Naive thymus-derived CD8-positive, alpha-beta T cell (primary cell): ENCODE measurements around the gene SULT1A1. TPM values are rescaled to one million over a fixed set of nuclear protein-coding genes. Genes with fewer than 3 reads are reported as not detected.
"Not testable (repeated sequence)": the region's sequence is repeated elsewhere in the genome, so short reads cannot be mapped to it uniquely, and the experiment has no call there.

ENCODE experiments used
- ATAC-seq, 2 donors: fragments of 150-1000 bp; cut with Tn5 transposase in 1 of 2; sonication (Bioruptor Pico), chemical (Tn5 transposase) in 1 of 2; 1 replicate in 1 of 2; 2 replicates in 1 of 2; pipeline ENCODE4 v1.10.0; 2021; ENCODE audit warnings: mild to moderate bottlenecking in 2 of 2, moderate library complexity in 2 of 2
- POLR2A ChIA-PET: fragments of 350-600 bp; sonication (Branson Sonifier 250); formaldehyde crosslinking; loops from one replicate; lab custom pipeline; 2021; ENCODE audit warnings: antibody characterized with exemption; lab: Charles Lee
- DNase-seq, 10 donors: peaks; one replicate each; pipeline versions ENCODE4 v3.0.0 to v3.0.0-alpha.2; 2020 to 2022
- H3K27ac Mint-ChIP-seq, 10 donors: one replicate each; pipeline ENCODE4 v1.8.0; 2020 to 2022; ENCODE audit warnings: mild to moderate bottlenecking in 10 of 10, mixed read lengths in 10 of 10, moderate library complexity in 4 of 10, inconsistent platforms in 1 of 10
- H3K27me3 Mint-ChIP-seq, 5 donors: one replicate each; pipeline ENCODE4 v1.8.0; 2021 to 2022; ENCODE audit warnings: mixed read lengths in 5 of 5
- H3K36me3 Mint-ChIP-seq, 3 donors: one replicate each; pipeline ENCODE4 v1.8.0; 2020 to 2022; ENCODE audit warnings: mixed read lengths in 3 of 3, mild to moderate bottlenecking in 2 of 3, inconsistent platforms in 1 of 3
- H3K4me1 Mint-ChIP-seq, 4 donors: one replicate each; pipeline ENCODE4 v1.8.0; 2021 to 2022; ENCODE audit warnings: mixed read lengths in 4 of 4
- H3K4me3 Mint-ChIP-seq, 10 donors: one replicate each; pipeline ENCODE4 v1.8.0; 2020 to 2022; ENCODE audit warnings: mild to moderate bottlenecking in 10 of 10, mixed read lengths in 10 of 10, moderate library complexity in 6 of 10, inconsistent platforms in 1 of 10
- H3K9me3 Mint-ChIP-seq, 9 donors: one replicate each; pipeline ENCODE4 v1.8.0; 2020 to 2022; ENCODE audit warnings: mixed read lengths in 9 of 9, mild to moderate bottlenecking in 3 of 9, inconsistent platforms in 1 of 9, moderate library complexity in 1 of 9
- polyA plus RNA-seq, 3 donors: library from polyadenylated mRNA; unstranded; fragments of 300-500 nt; fragmentation: Illumina TruSeq; gene quantifications; one replicate each; pipeline ENCODE4 v1.2.3, GENCODE V29; 2021
- total RNA-seq, 8 experiments: library from RNA in 2 of 8; stranded (reverse) in 2 of 8; gene quantifications; one replicate each; pipeline ENCODE4 v1.2.3 and lab custom pipeline; 2021 to 2026

Gene SULT1A1
- total and polyA plus RNA-seq, 5 experiments from 2014 or later, result 3.3 to 20.9 (median 12.6) TPM

DNA sequence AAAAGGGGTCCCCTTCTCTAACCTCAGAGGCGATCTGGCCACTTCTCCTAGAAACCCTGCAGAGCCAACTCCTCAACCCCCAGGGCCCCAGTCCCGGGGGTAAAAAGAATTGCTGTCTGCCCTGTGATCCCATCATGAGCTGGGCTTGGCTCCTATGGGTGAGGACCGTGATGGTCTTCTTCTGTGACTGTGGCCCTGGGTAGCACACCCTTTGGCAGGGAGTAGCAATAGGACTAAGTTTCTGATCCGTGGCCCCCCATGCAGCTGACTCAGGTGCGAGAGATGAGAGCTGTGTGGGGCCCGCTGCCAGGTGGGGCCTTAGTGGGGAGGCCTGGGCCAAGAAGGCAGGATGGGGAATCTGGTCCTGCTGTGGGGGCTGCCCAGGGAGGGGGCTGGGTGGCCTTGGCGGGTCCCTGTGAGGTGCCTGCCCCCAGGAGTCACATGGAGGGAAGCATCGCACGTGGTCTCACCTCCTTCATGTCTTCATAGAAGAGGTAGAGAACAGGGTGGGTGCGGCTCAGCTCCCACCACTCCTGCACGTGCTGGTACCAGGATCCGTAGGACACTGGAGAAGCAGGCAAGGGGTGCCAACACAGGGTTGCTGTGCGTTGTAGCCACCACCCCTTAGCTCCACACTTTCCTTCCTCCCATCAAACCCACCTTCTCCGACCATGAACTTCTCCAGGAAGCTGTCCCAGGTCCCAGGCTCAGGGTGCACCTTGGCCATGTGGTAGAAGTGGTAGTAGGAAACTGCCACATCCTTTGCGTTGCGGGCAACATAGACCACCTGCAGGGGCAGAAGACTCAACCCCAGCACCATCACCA is 3.3 kb downstream of the SULT1A1 start:
- no peaks in the 10 kb centered on the region for H3K27me3 Mint-ChIP-seq

DNA sequence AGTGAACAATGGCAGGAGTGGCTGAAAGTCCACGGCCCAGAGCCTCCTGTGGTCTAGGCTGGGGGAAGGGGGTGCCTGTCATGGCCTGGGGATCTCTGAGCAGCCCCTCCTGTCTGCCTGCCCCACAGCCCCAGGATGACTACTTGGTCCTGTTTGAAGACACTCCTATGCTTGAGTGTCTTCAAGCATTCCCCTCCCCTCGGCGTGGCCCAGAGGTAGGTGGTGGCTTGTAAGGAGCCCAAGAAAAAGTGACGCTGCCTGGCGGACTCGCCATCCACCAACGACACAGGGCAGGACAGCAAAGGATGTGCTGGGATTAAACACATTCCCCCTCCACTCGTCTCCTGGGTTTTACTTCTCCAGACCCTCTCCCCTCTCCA is 5.7 kb downstream of the SULT1A1 start:
- ATAC-seq, result no peak
- H3K36me3 Mint-ChIP-seq, result peaks cover 0 to 4% (median 3%) of the 10 kb centered on the region in 3 donors
- POLR2A ChIA-PET, result no interaction called here
- no peaks in the 10 kb centered on the region for H3K27me3 Mint-ChIP-seq
- no peak overlapping the region for H3K4me3 Mint-ChIP-seq
- DNase-seq, result no peak
- peaks cover 0 to 3% (median 2%) of the 10 kb centered on the region in 4 donors for H3K4me1 Mint-ChIP-seq
- H3K9me3 Mint-ChIP-seq, result no peaks in the 10 kb centered on the region
- no peak overlapping the region for H3K27ac Mint-ChIP-seq

More for the DNA sequence above, 3.3 kb downstream of the SULT1A1 start:
- POLR2A ChIA-PET, result interaction anchor here (0.7 kb wide), 1 partner anchor 72 kb away, joined by 3 read pairs; no protein-coding TSS in a partner anchor
- Mint-ChIP-seq H3K4me1 (peaks cover 7 to 24% (median 16%) of the 10 kb centered on the region in 4 donors), H3K27ac (no peak overlapping the region), H3K4me3 (no peak overlapping the region), H3K9me3 (no peaks in the 10 kb centered on the region), H3K36me3 (peaks cover 0 to 4% (median 3%) of the 10 kb centered on the region in 3 donors)
- no peak for ATAC-seq
- DNase-seq, result no peak

DNA sequence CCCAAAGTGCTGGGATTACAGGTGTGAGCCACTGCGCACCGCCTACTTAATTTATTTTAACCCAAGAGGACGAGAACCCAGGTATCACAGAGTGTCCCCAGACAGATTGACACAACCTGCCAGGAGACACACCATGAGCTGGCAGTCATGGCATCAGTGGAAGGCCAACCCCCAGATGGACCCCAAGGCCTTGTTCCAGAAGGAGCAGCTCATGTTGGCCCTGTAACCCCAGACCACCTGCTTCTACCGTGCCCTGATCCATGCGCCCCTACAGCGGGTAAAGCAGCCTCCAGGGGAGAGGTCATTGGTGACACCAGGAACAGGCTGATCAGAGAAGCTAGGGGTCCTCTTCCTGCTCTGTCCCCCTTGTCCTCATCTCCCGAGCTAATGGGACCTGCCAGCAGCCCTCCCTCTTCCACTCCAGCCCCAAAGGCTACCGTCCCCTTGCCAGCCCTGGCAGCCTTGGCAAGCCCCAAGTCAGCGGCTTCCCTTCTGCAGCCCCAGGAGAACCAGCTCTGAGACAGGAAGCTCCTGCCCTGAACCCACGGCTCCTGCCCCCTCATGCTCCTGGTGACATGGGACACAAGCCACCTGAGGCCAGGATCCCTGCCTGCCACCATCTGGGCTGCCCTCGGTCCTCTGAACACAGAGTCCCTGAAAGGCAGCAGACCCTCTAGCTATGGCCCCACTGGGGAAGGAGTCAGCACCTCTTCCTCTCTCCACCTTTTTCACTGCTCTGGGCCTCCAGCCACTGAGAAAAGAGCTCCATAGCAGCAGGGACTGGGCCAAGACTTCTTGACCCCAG is 6.3 kb downstream of the SULT1A1 start:
- peaks cover 0 to 4% (median 3%) of the 10 kb centered on the region in 3 donors for H3K36me3 Mint-ChIP-seq
- H3K9me3 Mint-ChIP-seq, result no peaks in the 10 kb centered on the region
- no peak for DNase-seq
- peak overlapping the region in 1 of 10 donors; percentile 4 for H3K27ac Mint-ChIP-seq
- H3K4me3 Mint-ChIP-seq, result no peak overlapping the region
- POLR2A ChIA-PET, result no interaction called here
- no peaks in the 10 kb centered on the region for H3K27me3 Mint-ChIP-seq
- ATAC-seq, result no peak
- peaks cover 0 to 3% (median 0%) of the 10 kb centered on the region in 4 donors for H3K4me1 Mint-ChIP-seq

DNA sequence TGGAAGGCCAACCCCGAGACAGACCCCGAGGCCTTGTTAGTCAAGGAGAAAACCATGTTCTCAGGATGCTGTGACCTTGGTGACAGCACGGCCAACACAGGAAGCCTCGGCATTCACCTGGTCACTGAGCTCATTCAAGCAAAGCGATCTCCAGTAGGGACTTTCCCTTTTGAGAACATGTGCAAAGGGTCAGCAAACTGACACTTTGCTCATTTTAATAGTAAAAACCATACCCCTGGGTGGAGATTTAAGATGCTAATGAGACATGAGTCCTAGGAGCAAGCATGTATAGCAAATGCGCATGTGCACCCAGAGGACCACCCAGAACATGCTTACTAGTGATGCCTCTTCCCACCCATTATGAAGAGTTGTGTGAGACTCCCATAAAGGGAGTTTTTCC is 7.3 kb downstream of the SULT1A1 start:
- H3K4me3 Mint-ChIP-seq, result no peak overlapping the region
- peaks cover 2 to 5% (median 3%) of the 10 kb centered on the region in 4 donors for H3K4me1 Mint-ChIP-seq
- DNase-seq, result no peak
- POLR2A ChIA-PET, result no interaction called here
- H3K9me3 Mint-ChIP-seq, result no peaks in the 10 kb centered on the region
- ATAC-seq, result no peak
- H3K27me3 Mint-ChIP-seq, result no peaks in the 10 kb centered on the region
- H3K36me3 Mint-ChIP-seq, result peaks cover 0 to 4% (median 3%) of the 10 kb centered on the region in 3 donors
- H3K27ac Mint-ChIP-seq, result peak overlapping the region in 3 of 10 donors; percentile 43 to 88 (median 47)

DNA sequence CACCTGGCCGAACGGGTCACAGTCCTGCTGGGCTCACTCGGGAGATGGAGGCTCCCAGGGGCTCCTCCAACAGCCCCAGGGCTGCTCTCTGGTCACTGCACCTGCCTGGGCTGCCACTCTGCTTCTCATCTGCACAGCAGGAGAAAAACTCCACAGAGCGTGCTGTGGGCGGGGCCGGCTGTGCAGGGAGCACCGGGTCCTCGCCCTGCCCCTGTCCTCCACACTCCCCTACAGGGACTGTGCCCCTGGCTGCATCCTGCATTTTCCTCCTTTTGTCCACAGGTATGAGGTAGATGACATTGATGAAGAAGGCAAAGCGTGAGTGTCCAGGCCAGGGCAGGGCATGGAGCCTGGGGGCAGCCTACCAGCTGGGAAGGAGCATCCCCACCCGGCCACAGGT is 7.8 kb downstream of the SULT1A1 start:
- H3K4me3 Mint-ChIP-seq, ATAC-seq, DNase-seq, POLR2A ChIA-PET, H3K27ac Mint-ChIP-seq, H3K9me3 Mint-ChIP-seq, H3K27me3 Mint-ChIP-seq, H3K4me1 Mint-ChIP-seq, H3K36me3 Mint-ChIP-seq: not testable (repeated sequence)

DNA sequence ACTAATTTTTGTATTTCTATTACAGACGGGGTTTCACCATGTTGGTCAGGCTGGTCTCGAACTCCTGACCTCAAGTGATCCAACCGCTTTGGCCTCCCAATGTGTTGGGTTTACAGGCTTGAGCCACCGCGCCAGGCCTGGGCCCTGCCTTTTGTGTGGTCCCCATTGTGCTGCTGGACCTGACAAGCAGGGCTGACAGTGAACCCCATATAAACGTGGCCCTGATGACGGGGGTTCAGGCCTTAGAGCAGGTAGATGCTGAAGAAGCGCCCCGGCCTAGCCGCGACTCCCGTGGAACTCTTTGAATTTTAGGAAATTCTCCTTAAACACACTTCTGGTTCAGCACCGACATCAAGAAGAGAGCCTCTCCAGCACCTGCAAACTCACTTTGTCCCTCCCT is 8.3 kb downstream of the SULT1A1 start:
- ATAC-seq, POLR2A ChIA-PET, H3K9me3 Mint-ChIP-seq, DNase-seq, H3K27me3 Mint-ChIP-seq, H3K36me3 Mint-ChIP-seq: not testable (repeated sequence)
- Mint-ChIP-seq H3K4me3 (peak overlapping the region in 5 of 10 donors; percentile 14 to 66 (median 56)), H3K27ac (peak overlapping the region in 1 of 10 donors; percentile 29), H3K4me1 (peaks cover 4 to 13% (median 6%) of the 10 kb centered on the region in 4 donors)

DNA sequence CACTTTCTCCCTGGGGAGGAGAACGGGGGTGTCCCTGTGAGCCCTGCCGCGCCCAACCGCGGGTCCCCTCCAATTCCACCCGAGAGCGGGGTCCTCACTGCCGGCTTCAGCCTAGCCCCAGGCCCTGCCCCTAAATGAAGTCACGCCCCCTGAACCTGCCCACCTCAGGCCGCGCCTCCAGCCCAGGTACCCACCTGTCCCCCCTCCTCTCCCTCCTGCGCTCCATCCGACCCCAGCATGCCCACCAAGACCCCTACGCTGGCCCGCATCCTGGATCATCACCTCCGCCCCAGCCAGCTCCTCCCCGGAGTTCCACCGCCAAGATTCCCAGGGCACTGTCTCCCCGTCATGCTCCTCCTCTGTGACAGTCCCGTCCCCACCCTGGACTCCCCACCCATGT is 8.9 kb downstream of the SULT1A1 start:
- Mint-ChIP-seq H3K4me1 (peaks cover 4 to 13% (median 7%) of the 10 kb centered on the region in 4 donors), H3K4me3 (peak overlapping the region in 1 of 10 donors; percentile 57)
- H3K27ac Mint-ChIP-seq, H3K27me3 Mint-ChIP-seq, DNase-seq, ATAC-seq, H3K9me3 Mint-ChIP-seq, POLR2A ChIA-PET, H3K36me3 Mint-ChIP-seq: not testable (repeated sequence)

DNA sequence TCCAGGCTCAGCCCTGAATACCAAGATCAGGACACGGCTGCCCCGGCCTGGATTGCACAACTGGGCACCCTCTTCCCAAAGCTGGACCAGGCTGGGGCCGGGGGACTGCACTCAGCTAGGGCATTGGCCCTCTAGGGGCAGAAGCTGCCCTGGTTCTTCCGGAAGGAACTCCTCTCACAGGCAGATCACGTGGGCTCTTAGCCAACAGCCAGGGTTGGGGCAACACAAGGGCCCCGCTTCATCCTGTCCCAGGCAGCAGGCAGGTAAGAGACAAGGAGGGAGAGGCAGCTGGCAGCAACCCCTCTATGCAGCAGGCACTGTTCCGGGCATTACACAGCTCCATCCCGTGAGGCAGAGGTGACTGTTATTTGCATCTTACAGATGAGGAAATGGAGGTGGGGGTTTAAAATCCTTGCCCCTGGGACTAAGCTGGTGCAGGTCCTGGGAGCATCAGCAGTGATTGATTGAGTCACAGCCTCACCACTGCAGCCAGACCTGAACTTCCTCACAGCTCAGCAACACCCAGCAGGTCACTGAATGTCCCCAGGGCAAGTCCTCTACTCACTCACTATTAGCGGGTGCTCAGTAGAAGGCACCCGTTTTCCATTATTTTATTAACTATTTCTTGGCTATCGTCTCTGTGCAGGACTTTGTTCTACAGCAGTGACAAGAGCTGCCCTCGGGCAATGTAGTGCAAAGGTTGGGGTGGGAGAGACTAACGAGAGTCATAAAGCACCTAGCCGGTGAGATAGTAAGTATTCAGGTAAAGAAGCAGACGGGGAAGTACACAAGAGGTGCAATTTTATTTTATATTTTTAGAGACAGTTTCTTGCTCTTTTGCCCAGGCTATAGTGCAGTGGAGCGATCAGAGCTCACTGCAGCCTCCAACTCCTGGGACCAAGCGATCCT is 10.2 kb downstream of the SULT1A1 start:
- DNase-seq, POLR2A ChIA-PET, H3K27me3 Mint-ChIP-seq: not testable (repeated sequence)

DNA sequence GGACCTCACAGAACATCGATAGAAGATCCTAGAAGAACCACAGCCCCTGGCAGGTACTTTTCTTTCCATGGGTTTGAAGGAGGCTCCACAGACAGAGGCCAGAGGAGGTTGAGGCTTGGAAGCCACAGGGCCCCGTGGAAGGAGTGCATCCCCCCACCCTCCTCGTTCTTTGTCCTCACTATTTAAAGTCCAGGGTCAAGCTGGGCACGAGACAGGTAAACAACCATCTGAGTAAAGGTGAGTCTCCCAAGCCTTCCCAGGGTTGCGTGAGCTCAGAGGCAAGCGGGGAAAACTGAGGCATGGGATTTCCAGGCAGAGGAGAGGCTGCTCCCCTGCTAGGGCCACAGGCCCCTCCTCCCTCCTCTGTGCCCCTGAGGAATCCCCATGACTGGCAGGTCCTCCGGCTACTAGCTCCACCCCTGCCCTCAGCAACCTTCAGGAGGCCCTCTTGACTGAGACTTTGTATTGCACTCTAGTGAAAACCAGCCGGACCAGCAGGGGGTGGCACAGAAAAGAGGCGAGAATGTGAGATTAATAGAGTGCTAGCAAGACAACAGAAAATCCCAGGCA is 12.1 kb downstream of the SULT1A1 start:
- no peak for DNase-seq
- no peaks in the 10 kb centered on the region for H3K9me3 Mint-ChIP-seq
- peaks cover 0 to 3% (median 0%) of the 10 kb centered on the region in 3 donors for H3K36me3 Mint-ChIP-seq
- peak overlapping the region in 1 of 10 donors; percentile 38 for H3K4me3 Mint-ChIP-seq
- POLR2A ChIA-PET, result interaction anchor here (0.6 to 0.8 kb wide), 3 partner anchors 10 to 1002 kb away, joined by 3 to 6 read pairs (median 5); no protein-coding TSS in a partner anchor
- H3K27me3 Mint-ChIP-seq, result no peaks in the 10 kb centered on the region
- ATAC-seq, result no peak
- peaks cover 4 to 20% (median 11%) of the 10 kb centered on the region in 4 donors for H3K4me1 Mint-ChIP-seq
- peak overlapping the region in 4 of 10 donors; percentile 8 to 79 (median 70) for H3K27ac Mint-ChIP-seq

More for the DNA sequence above, 10.2 kb downstream of the SULT1A1 start:
- peaks cover 4 to 13% (median 8%) of the 10 kb centered on the region in 4 donors for H3K4me1 Mint-ChIP-seq
- H3K27ac Mint-ChIP-seq, H3K36me3 Mint-ChIP-seq, H3K4me3 Mint-ChIP-seq, H3K9me3 Mint-ChIP-seq: not testable (repeated sequence)
- ATAC-seq, result peak; percentile 99

DNA sequence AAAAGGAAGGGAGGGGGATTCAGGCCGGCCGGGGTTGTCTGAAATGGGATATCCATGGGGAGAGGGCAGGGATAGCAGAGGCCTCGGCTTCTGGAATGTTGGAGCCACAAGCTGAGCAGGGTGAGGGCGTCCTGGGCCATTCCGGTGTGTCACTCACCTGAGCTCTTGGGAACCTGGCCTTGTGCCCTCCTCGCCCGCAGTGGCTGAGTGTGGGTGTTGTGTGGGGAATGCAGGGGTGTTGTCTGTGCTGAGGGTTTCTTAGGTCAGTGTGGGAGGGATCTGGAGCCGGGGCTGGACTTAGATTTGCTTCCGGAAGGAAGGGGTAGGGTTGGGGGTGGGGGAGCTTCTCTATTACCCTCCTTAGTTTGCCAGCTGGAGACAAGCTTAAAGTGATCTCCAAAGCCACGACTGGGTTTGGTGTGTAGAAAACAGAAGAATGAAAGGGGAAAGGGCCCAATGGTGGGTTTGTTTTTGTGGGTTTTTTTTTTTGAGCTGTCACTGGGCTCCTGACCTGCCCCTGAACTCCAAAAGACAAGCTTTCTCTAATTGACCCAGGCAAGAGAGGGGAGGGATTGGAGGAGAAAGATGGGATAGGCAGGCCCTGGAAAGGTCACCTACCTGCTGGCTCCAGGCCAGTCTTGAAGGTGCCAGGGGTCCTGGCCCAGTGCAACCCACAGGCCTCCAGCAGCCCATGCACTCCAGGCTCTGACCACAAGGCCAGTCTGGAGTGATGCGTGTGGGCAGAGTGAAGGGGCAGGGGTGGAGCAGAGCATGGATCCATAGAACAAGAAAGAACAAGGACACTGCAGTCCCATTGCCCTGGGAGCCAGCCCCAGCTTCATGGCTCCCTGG is 12.8 kb downstream of the SULT1A1 start, which contains the start of gene SULT1A2:
TSS of gene SULT1A2 (minus strand) at position 211 of the 852 bp plus-strand sequence. CDS start 1,120 bp downstream, outside the sequence.
- POLR2A ChIA-PET, result interaction anchor here (0.6 to 1.7 kb wide), 5 partner anchors 11 to 1002 kb away, joined by 3 to 6 read pairs (median 4); no protein-coding TSS in a partner anchor

More for the DNA sequence above, 12.8 kb downstream of the SULT1A1 start, which contains the start of gene SULT1A2:
- Mint-ChIP-seq H3K4me3 (peak within 1 kb of the TSS in 2 of 10 donors; percentile 13 to 38), H3K36me3 (peaks cover 0 to 8% (median 0%) of the 10 kb centered on the region in 3 donors), H3K9me3 (no peaks in the 10 kb centered on the region), H3K4me1 (peaks cover 4 to 20% (median 11%) of the 10 kb centered on the region in 4 donors), H3K27me3 (no peaks in the 10 kb centered on the region), H3K27ac (peak within 1 kb of the TSS in 6 of 10 donors; percentile 45 to 87 (median 78))
- no peak for DNase-seq
- no peak for ATAC-seq
